Neural progenitor cell (in vitro differentiated cells): ENCODE data around the gene CCDC78. TPM values are rescaled to one million over a fixed set of nuclear protein-coding genes. Genes with fewer than 3 reads are reported as not detected.
A peak's percentile ranks its signal among the peaks of the same experiment; 100 is the strongest.

Experiments
- DNase-seq: peaks from one replicate; pipeline ENCODE4 v3.0.0-alpha.2; 2016; ENCODE audit warnings: low spot score
- H2AFZ ChIP-seq: fragments of 200-600 bp; sonication (generic); replicated peaks from 2 replicates; pipeline ENCODE4 v1.6.1; 2016; ENCODE audit warnings: antibody characterized with exemption
- H3F3A ChIP-seq: fragments of 200-600 bp; sonication (generic); 2 replicates; pipeline ENCODE4 v1.6.1; 2016; ENCODE audit warnings: antibody characterized with exemption, low read depth
- H3K27ac ChIP-seq: fragments of 200-600 bp; sonication (generic); 2 replicates; pipeline ENCODE4 v1.5.1; 2016; ENCODE audit warnings: mild to moderate bottlenecking
- H3K27me3 ChIP-seq: fragments of 200-600 bp; sonication (generic); 2 replicates; pipeline ENCODE4 v1.6.1; 2016; ENCODE audit warnings: mild to moderate bottlenecking, moderate library complexity
- H3K36me3 ChIP-seq: fragments of 200-600 bp; sonication (generic); 2 replicates; pipeline ENCODE4 v1.5.1; 2016
- H3K4me1 ChIP-seq: fragments of 200-600 bp; sonication (generic); 2 replicates; pipeline ENCODE4 v1.6.1; 2016; ENCODE audit warnings: mixed run types
- H3K4me2 ChIP-seq: fragments of 200-600 bp; sonication (generic); 2 replicates; pipeline ENCODE4 v1.6.1; 2016
- H3K4me3 ChIP-seq: fragments of 200-600 bp; sonication (generic); 2 replicates; pipeline ENCODE4 v1.5.1; 2016
- H3K79me2 ChIP-seq: fragments of 200-600 bp; sonication (generic); 2 replicates; pipeline ENCODE4 v1.6.1; 2016; ENCODE audit warnings: low read depth
- H3K9ac ChIP-seq: fragments of 200-600 bp; sonication (generic); 2 replicates; pipeline ENCODE4 v1.6.1; 2016
- H3K9me3 ChIP-seq: fragments of 200-600 bp; sonication (generic); 2 replicates; pipeline ENCODE4 v1.5.1; 2016; ENCODE audit warnings: low read depth
- H4K20me1 ChIP-seq: fragments of 200-600 bp; sonication (generic); 2 replicates; pipeline ENCODE4 v1.6.1; 2016; ENCODE audit warnings: low read depth
- H3K27ac Mint-ChIP-seq: 3 replicates; pipeline ENCODE4 v1.8.0; 2021; ENCODE audit warnings: mixed read lengths
- H3K27me3 Mint-ChIP-seq: 2 replicates; pipeline ENCODE4 v1.8.0; 2022; ENCODE audit warnings: low read depth, mild to moderate bottlenecking, inconsistent platforms, moderate library complexity, mixed read lengths; ENCODE audit not compliant: insufficient read depth
- H3K36me3 Mint-ChIP-seq: 3 replicates; pipeline ENCODE4 v1.8.0; 2021; ENCODE audit warnings: mixed read lengths
- H3K4me1 Mint-ChIP-seq: 3 replicates; pipeline ENCODE4 v1.8.0; 2021; ENCODE audit warnings: mixed read lengths
- H3K4me3 Mint-ChIP-seq: 3 replicates; pipeline ENCODE4 v1.8.0; 2021; ENCODE audit warnings: mild to moderate bottlenecking, moderate library complexity, mixed read lengths
- H3K9me3 Mint-ChIP-seq: 3 replicates; pipeline ENCODE4 v1.8.0; 2020; ENCODE audit warnings: mixed read lengths
- CTCF ChIP-seq: fragments of 200-600 bp; sonication (generic); IDR thresholded peaks from 2 replicates; pipeline ENCODE4 v1.5.1; 2017; ENCODE audit warnings: antibody characterized with exemption, mild to moderate bottlenecking
- EZH2 ChIP-seq: fragments of 200-600 bp; sonication (generic); IDR thresholded peaks from 2 replicates; pipeline ENCODE4 v1.6.1; 2017; ENCODE audit warnings: antibody characterized with exemption, mild to moderate bottlenecking, moderate library complexity
- EZH2phosphoT487 ChIP-seq: fragments of 200-600 bp; sonication (generic); IDR thresholded peaks from 2 replicates; pipeline ENCODE4 v1.6.1; 2017; ENCODE audit warnings: antibody characterized with exemption
- total RNA-seq: library from RNA; depleted of rRNA; stranded (reverse); fragments of >200 nt; gene quantifications from 2 replicates; pipeline ENCODE4 v1.2.3, GENCODE V29; 2015; ENCODE audit warnings: low replicate concordance

The CCDC78 gene
- total RNA-seq: 0.67 and 3.7 TPM in 2 replicates

- Mint-ChIP-seq H3K4me3 (peak within 1 kb of the TSS; percentile 78), H3K36me3 (no peaks in the 10 kb centered on the region), H3K27ac (no peak within 1 kb of the TSS), H3K27me3 (peaks cover 7% of the 10 kb centered on the region), H3K9me3 (no peaks in the 10 kb centered on the region), H3K4me1 (no peaks in the 10 kb centered on the region)
- H4K20me1 ChIP-seq: peaks cover 34% of the 10 kb centered on the region
- H3F3A ChIP-seq: peaks cover 33% of the 10 kb centered on the region
- DNase-seq: peak; percentile 86
- H3K4me1 ChIP-seq: peaks cover 8% of the 10 kb centered on the region
- no peak within 1 kb of the TSS for H2AFZ ChIP-seq
- peak within 1 kb of the TSS; percentile 43 for H3K4me3 ChIP-seq
- no peak within 1 kb of the TSS for H3K27ac ChIP-seq
- no peaks in the 10 kb centered on the region for H3K36me3 ChIP-seq
- no peaks in the 10 kb centered on the region for H3K9me3 ChIP-seq
- H3K9ac ChIP-seq: no peak within 1 kb of the TSS
- TF ChIP-seq EZH2 (no peak), EZH2phosphoT487 (peak; percentile 27), CTCF (no peak)
- H3K27me3 ChIP-seq: peaks cover 45% of the 10 kb centered on the region
- no peaks in the 10 kb centered on the region for H3K79me2 ChIP-seq
- H3K4me2 ChIP-seq: peak within 1 kb of the TSS; percentile 92
Observed at GRCh38 chr16:726438-727290, at the start of gene CCDC78, which contains the start of gene HAGHL. Gene CCDC78, minus strand, starts transcription at chr16:726443. Its CDS starts 76 bp downstream, at chr16:726367. Gene HAGHL, plus strand, starts transcription at chr16:727106. Its CDS starts 404 bp downstream, at chr16:727510.

DNA sequence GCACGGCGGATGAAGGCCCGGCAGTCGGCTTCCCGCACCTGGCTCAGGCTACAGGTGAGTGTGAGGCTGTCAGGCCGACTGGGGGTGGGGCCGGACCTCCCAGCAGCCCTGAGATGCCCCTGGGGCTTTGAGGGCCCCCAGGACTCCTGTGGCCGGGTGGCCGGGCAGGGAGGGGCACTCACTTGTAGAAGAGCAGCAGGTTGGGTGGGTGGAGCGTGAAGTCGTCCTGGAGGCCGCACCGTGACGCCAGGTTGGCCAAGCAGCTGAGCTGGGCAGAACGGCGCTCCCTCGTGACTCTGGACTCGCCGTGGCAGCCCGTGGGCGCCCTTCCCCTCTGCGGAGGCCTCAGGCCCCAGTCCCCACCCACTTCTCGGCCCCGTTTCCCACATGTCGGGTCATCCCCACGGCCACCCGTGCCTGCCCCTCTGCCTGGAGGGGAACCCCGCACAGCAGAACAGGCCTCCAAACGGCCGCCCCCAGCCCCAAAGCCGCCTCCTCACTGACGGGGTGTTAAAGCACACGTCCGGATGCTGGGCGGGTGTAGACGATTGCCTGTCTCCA, 49.1 kb upstream of the CCDC78 start:
- Histone ChIP-seq H3K27me3 (peaks cover 24% of the 10 kb centered on the region), H3K9me3 (no peaks in the 10 kb centered on the region), H3K4me3 (no peak overlapping the region), H3K79me2 (no peaks in the 10 kb centered on the region), H3K9ac (no peak overlapping the region), H3K27ac (no peak overlapping the region), H3K36me3 (no peaks in the 10 kb centered on the region), H2AFZ (no peak overlapping the region), H3K4me2 (no peak overlapping the region), H3K4me1 (no peaks in the 10 kb centered on the region), H3F3A (no peaks in the 10 kb centered on the region), H4K20me1 (no peaks in the 10 kb centered on the region)
- H3K4me3 Mint-ChIP-seq: no peak overlapping the region
- no peak overlapping the region for H3K27ac Mint-ChIP-seq
- no peak for DNase-seq
- H3K4me1 Mint-ChIP-seq: peaks cover 4% of the 10 kb centered on the region
- H3K27me3 Mint-ChIP-seq: peaks cover 8% of the 10 kb centered on the region
- H3K9me3 Mint-ChIP-seq: no peaks in the 10 kb centered on the region
- TF ChIP-seq CTCF: no peak
- TF ChIP-seq EZH2phosphoT487: no peak
- no peak for TF ChIP-seq EZH2
- no peaks in the 10 kb centered on the region for H3K36me3 Mint-ChIP-seq

- Histone ChIP-seq H3K4me2 (no peak overlapping the region), H3K36me3 (no peaks in the 10 kb centered on the region), H3K27ac (no peak overlapping the region), H2AFZ (no peak overlapping the region), H3K4me3 (no peak overlapping the region), H3K9ac (no peak overlapping the region), H3K9me3 (no peaks in the 10 kb centered on the region), H3K79me2 (no peaks in the 10 kb centered on the region), H3K4me1 (no peaks in the 10 kb centered on the region), H4K20me1 (no peaks in the 10 kb centered on the region), H3F3A (no peaks in the 10 kb centered on the region), H3K27me3 (peaks cover 16% of the 10 kb centered on the region)
- no peaks in the 10 kb centered on the region for H3K36me3 Mint-ChIP-seq
- peaks cover 8% of the 10 kb centered on the region for H3K27me3 Mint-ChIP-seq
- H3K9me3 Mint-ChIP-seq: no peaks in the 10 kb centered on the region
- TF ChIP-seq CTCF (no peak), EZH2phosphoT487 (no peak), EZH2 (no peak)
- no peak overlapping the region for H3K27ac Mint-ChIP-seq
- DNase-seq: no peak
- H3K4me3 Mint-ChIP-seq: no peak overlapping the region
- H3K4me1 Mint-ChIP-seq: peaks cover 4% of the 10 kb centered on the region
Observed at GRCh38 chr16:774086-775001, 48.1 kb upstream of the CCDC78 start.
